ENCODE measurements around the gene KHDRBS1. TPM values are rescaled to one million over a fixed set of nuclear protein-coding genes. Genes with fewer than 3 reads are reported as not detected.
"Not testable (repeated sequence)": the region's sequence is repeated elsewhere in the genome, so short reads cannot be mapped to it uniquely, and the experiment has no call there.

The KHDRBS1 gene
- total RNA-seq, 1 donor from 2014 or later: 90.5 TPM

- TF ChIP-seq CTCF (IDR thresholded peaks at IDR 0.05): no peak
- no peaks in the 10 kb centered on the region for H3K9me3 Mint-ChIP-seq (ENCODE audit: low read depth)
- H3K4me3 Mint-ChIP-seq (ENCODE audit: unreplicated experiment): no peak overlapping the region
- peaks cover 22% of the 10 kb centered on the region for H3K4me1 Mint-ChIP-seq (ENCODE audit: low read depth)
- no peak overlapping the region for H3K27ac Mint-ChIP-seq (ENCODE audit: unreplicated experiment)
- H3K36me3 Mint-ChIP-seq (ENCODE audit: low read depth): peaks cover 17% of the 10 kb centered on the region
- no peak for DNase-seq (ENCODE audit: low spot score)
- no peaks in the 10 kb centered on the region for H3K27me3 Mint-ChIP-seq (ENCODE audit: low read depth)
These were observed 63.8 kb downstream of the KHDRBS1 start for GRCh38 chr1:32077451-32077850.

- TF ChIP-seq CTCF (IDR thresholded peaks at IDR 0.05): no peak
- no peak overlapping the region for H3K27ac Mint-ChIP-seq (ENCODE audit: unreplicated experiment)
- peaks cover 6% of the 10 kb centered on the region for H3K4me1 Mint-ChIP-seq (ENCODE audit: low read depth)
- H3K4me3 Mint-ChIP-seq (ENCODE audit: unreplicated experiment): no peak overlapping the region
- no peak for DNase-seq (ENCODE audit: low spot score)
- H3K27me3 Mint-ChIP-seq (ENCODE audit: low read depth): no peaks in the 10 kb centered on the region
- H3K9me3 Mint-ChIP-seq (ENCODE audit: low read depth): no peaks in the 10 kb centered on the region
- peaks cover 32% of the 10 kb centered on the region for H3K36me3 Mint-ChIP-seq (ENCODE audit: low read depth)
These were observed 68.4 kb downstream of the KHDRBS1 start for GRCh38 chr1:32082022-32082421.

- H3K27me3 Mint-ChIP-seq (ENCODE audit: low read depth); H3K9me3 Mint-ChIP-seq (ENCODE audit: low read depth); H3K27ac Mint-ChIP-seq (ENCODE audit: unreplicated experiment): not testable (repeated sequence)
These were observed 72.7 kb downstream of the KHDRBS1 start for GRCh38 chr1:32086381-32086780.

GRCh38 chr1:32091176-32091575 lies 77.5 kb downstream of the KHDRBS1 start:
- no peak for TF ChIP-seq CTCF (IDR thresholded peaks at IDR 0.05)
- no peaks in the 10 kb centered on the region for H3K27me3 Mint-ChIP-seq (ENCODE audit: low read depth)
- no peak for DNase-seq (ENCODE audit: low spot score)
- H3K9me3 Mint-ChIP-seq (ENCODE audit: low read depth): no peaks in the 10 kb centered on the region
- no peaks in the 10 kb centered on the region for H3K4me1 Mint-ChIP-seq (ENCODE audit: low read depth)
- no peak overlapping the region for H3K4me3 Mint-ChIP-seq (ENCODE audit: unreplicated experiment)
- H3K36me3 Mint-ChIP-seq (ENCODE audit: low read depth): peaks cover 27% of the 10 kb centered on the region
- no peak overlapping the region for H3K27ac Mint-ChIP-seq (ENCODE audit: unreplicated experiment)

More at GRCh38 chr1:32086381-32086780, 72.7 kb downstream of the KHDRBS1 start:
- not testable (repeated sequence) for H3K4me3 Mint-ChIP-seq (ENCODE audit: unreplicated experiment); DNase-seq (ENCODE audit: low spot score); H3K4me1 Mint-ChIP-seq (ENCODE audit: low read depth)
- H3K36me3 Mint-ChIP-seq (ENCODE audit: low read depth): peaks cover 24% of the 10 kb centered on the region

GRCh38 chr1:32091591-32091990 lies 77.9 kb downstream of the KHDRBS1 start:
- no peak overlapping the region for H3K27ac Mint-ChIP-seq (ENCODE audit: unreplicated experiment)
- H3K4me1 Mint-ChIP-seq (ENCODE audit: low read depth): no peaks in the 10 kb centered on the region
- no peak for TF ChIP-seq CTCF (IDR thresholded peaks at IDR 0.05)
- H3K4me3 Mint-ChIP-seq (ENCODE audit: unreplicated experiment): no peak overlapping the region
- peaks cover 27% of the 10 kb centered on the region for H3K36me3 Mint-ChIP-seq (ENCODE audit: low read depth)
- no peak for DNase-seq (ENCODE audit: low spot score)
- no peaks in the 10 kb centered on the region for H3K27me3 Mint-ChIP-seq (ENCODE audit: low read depth)
- H3K9me3 Mint-ChIP-seq (ENCODE audit: low read depth): no peaks in the 10 kb centered on the region

Small RNA genes lying within 50 kb of the gene (microRNA-seq; reads per million reads assigned to microRNA genes)
- gene MIR5585 (ENCODE audit: borderline number of aligned reads): not detected

Other genes with a start within 250 kb of the KHDRBS1 start
- gene ADGRB2, start 249.5 kb upstream of the KHDRBS1 start, total RNA-seq: 11.9 to 20.4 TPM (median 12.2 TPM) in 3 replicates
- gene SPOCD1, start 197.8 kb upstream of the KHDRBS1 start, total RNA-seq: 0.46 to 7.3 TPM (median 5.2 TPM) in 3 replicates
- gene PTP4A2, start 75.5 kb upstream of the KHDRBS1 start, total RNA-seq: 155 to 204 TPM (median 197 TPM) in 3 replicates
- 13.9 to 15.8 TPM (median 14.1 TPM) in 3 replicates for gene TMEM39B, start 59.1 kb downstream of the KHDRBS1 start, total RNA-seq
- 66.3 to 89.3 TPM (median 80.9 TPM) in 3 replicates for gene KPNA6, start 94.2 kb downstream of the KHDRBS1 start, total RNA-seq
- gene TXLNA, start 165.8 kb downstream of the KHDRBS1 start, total RNA-seq: 78.3 to 86.7 TPM (median 84.3 TPM) in 3 replicates
- 29.7 to 32.9 TPM (median 30.7 TPM) in 3 replicates for gene CCDC28B, start 186.7 kb downstream of the KHDRBS1 start, total RNA-seq
- 1.5 to 3.3 TPM (median 2.0 TPM) in 3 replicates for gene IQCC, start 191.8 kb downstream of the KHDRBS1 start, total RNA-seq
- gene DCDC2B, start 195.2 kb downstream of the KHDRBS1 start, total RNA-seq: not detected in 3 replicates
- gene TMEM234, start 208.5 kb downstream of the KHDRBS1 start, total RNA-seq: 20.8 to 23.9 TPM (median 22.8 TPM) in 3 replicates
- gene EIF3I, start 208.5 kb downstream of the KHDRBS1 start, total RNA-seq: 120 to 142 TPM (median 131 TPM) in 3 replicates
- 1.4 to 3.1 TPM (median 2.9 TPM) in 3 replicates for gene FAM167B, start 233.4 kb downstream of the KHDRBS1 start, total RNA-seq
- not detected in 3 replicates for gene LCK, start 237.4 kb downstream of the KHDRBS1 start, total RNA-seq